HG03097 (cell line): ENCODE data around the gene NFATC2.
"Not testable (repeated sequence)": the region's sequence is repeated elsewhere in the genome, so short reads cannot be mapped to it uniquely, and the experiment has no call there.

ENCODE experiments used
- ATAC-seq: cut with Tn5 transposase; IDR thresholded peaks from one replicate; pipeline ENCODE4 v1.9.1; 2021; ENCODE audit not compliant: unreplicated experiment, low FRiP score

The NFATC2 gene

GRCh38 chr20:51346686-51347485, 195.6 kb downstream of the NFATC2 start:
- no peak for ATAC-seq

DNA sequence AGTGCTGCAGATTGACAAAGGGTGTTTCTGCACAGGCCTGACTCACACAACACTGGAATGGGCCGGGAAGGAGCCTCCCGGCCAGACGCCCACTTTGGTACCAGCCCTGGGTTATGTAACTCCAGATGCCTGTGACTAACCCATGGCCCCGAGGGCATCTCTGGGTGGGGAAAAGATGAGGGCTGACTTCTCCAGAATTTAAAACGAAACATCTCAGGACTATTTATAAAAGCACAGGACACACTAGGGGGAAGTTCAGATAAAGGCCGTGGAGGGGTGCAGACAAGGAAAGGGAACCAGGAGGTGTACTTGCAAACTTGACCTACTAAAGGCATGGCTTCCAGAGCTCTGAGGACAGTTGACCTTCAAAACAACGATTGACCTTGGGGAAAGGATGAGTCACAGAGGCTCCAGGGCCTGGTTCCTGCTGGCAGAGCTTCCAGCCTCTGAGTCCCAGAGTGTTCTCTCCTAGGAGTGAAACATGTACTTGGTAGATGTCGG, 196.9 kb downstream of the NFATC2 start:
- ATAC-seq: no peak

- ATAC-seq: not testable (repeated sequence)
Observed at GRCh38 chr20:51343802-51344201, 198.7 kb downstream of the NFATC2 start.

DNA sequence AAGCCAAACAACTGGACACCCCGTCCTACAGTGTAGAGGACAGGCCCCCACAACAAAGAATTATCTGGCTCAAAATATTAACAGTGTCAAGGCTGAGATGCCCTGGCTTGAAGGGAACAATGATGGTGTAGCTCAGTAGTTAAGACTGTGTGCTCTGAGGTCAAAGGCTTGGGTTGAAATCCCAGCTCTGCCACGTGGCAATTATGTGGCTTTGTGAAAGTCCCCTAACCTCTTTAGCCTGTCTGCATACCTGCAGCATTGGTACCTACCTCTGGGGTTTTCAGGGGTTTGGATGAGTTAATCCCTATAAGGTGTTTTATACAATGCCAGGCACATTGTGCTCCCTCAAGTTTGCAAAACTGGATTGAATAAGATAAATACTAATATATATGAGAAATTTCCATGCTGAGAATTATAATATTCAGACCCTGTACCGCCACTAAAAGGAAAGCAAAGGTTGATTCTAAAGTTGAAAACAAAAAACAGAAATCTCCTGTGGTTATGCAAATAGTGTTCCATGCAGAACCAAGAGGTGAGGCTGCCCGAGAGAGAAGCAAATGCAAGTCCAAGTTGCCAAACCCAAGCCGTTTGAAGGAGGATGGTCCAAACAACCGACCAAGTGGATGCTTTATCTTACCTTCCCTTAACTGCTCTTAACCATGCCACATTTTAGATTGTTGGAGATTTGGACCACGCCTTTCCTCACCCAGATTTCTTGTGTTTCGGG, 199.8 kb downstream of the NFATC2 start:
- no peak for ATAC-seq

DNA sequence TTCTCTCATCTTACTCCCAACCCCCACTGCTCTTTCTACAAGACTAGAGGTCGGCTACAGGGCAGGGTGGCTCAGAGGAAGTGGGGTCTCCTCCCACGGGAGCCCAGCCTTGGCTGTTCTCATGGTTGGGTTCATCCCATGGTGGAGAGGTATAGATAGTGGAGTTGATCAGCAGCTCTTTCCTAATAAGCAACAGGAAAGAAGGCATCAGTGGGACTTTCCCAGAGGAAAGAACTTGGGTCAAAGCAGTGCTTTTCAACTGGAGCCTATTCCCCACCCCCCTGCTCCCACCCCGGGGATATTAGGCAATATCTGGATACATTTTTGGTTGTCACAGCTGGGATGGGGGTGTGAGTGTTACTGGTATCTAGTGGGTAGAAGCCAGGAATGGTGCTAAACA, 200.9 kb downstream of the NFATC2 start:
- no peak for ATAC-seq

DNA sequence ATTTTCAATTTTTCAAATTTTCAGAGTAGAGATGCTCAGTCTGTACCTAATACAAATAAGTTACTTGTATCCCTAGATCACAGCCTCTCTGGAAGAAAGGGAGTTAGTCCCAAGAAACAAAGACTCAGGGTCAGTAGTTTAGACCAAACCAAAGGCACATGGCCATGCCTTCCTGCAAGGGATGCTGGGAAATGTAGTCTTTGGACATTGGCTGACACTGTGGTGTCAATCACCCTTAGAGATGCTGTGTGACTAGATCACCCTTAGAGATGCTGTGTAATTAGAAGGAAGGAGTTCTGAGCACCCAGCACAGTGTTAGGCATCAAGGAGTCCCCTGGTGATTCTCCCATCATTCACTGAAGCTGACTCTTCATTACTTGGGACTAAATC, 202.1 kb downstream of the NFATC2 start:
- no peak for ATAC-seq

GRCh38 chr20:51339721-51340450, 202.6 kb downstream of the NFATC2 start:
- no peak for ATAC-seq

GRCh38 chr20:51338692-51339440, 203.7 kb downstream of the NFATC2 start:
- no peak for ATAC-seq

- no peak for ATAC-seq
Observed at GRCh38 chr20:51337126-51337805, 205.3 kb downstream of the NFATC2 start.
